PFSK-1 (cell line): ENCODE results near the gene NT5DC2.

ENCODE experiments used
- FOXP2 ChIP-seq: optimal IDR thresholded peaks from 2 replicates; pipeline ENCODE3; 2011; ENCODE audit warnings: borderline replicate concordance, control low read depth, inconsistent platforms; ENCODE audit not compliant: insufficient read depth; ENCODE audit errors: extremely low read length, extremely low read depth
- POLR2AphosphoS5 ChIP-seq: IDR thresholded peaks from 2 replicates; pipeline ENCODE4 v1.6.1; 2012; ENCODE audit warnings: low read depth, mild to moderate bottlenecking, control low read depth, low read length, moderate library complexity
- REST ChIP-seq, 2 experiments: IDR thresholded peaks; 2 replicates each; pipeline versions ENCODE4 v1.6.1 to v1.8.0; 2011 to 2012; ENCODE audit warnings: low read depth in 2 of 2, low read length in 2 of 2, control low read depth in 1 of 2, inconsistent platforms in 1 of 2, mild to moderate bottlenecking in 1 of 2, moderate library complexity in 1 of 2; ENCODE audit not compliant: insufficient read depth in 1 of 2
- SIN3A ChIP-seq: IDR thresholded peaks from 2 replicates; pipeline ENCODE4 v1.6.1; 2012; ENCODE audit warnings: mild to moderate bottlenecking, low read length, moderate library complexity, borderline replicate concordance; ENCODE audit not compliant: insufficient read depth
- TAF1 ChIP-seq: IDR thresholded peaks from 2 replicates; pipeline ENCODE4 v1.6.1; 2012; ENCODE audit warnings: low read length, control low read depth, borderline replicate concordance; ENCODE audit not compliant: insufficient read depth

Gene NT5DC2

GRCh38 chr3:52516509-52517195 lies 17.0 kb downstream of the NT5DC2 start:
- TF ChIP-seq POLR2AphosphoS5: no peak
- no peak for TF ChIP-seq REST (IDR thresholded peaks at IDR 0.05; ENCODE audit: insufficient read depth in 1 of 2, low read depth in 2 of 2, low read length in 2 of 2)
- TF ChIP-seq FOXP2: no peak
- no peak for TF ChIP-seq SIN3A
- TF ChIP-seq TAF1: no peak

DNA sequence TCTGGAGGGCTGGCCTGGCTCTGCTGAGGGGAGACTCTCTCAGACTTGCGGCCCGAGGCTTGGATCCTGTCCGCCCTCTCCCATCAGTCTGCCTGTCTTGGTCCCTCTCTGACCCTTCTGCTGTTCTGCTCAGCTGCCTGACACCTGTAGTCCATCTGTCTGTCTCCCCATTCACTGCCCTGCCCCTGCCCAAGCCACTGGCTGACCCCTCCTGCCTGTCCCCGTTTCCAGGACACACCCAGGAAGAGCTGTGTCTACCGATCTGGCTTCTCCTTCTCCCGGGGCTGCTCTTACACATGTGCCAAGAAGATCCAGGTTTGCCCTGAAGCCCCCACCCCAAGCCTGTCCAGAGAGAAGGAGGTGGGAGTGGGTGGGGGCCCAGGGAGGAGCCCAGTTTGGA lies 18.5 kb downstream of the NT5DC2 start:
- TF ChIP-seq FOXP2 (no peak), SIN3A (no peak), TAF1 (no peak), POLR2AphosphoS5 (no peak), REST (IDR thresholded peaks at IDR 0.05; ENCODE audit: insufficient read depth in 1 of 2, low read depth in 2 of 2, low read length in 2 of 2) (no peak)

- TF ChIP-seq TAF1: no peak
- no peak for TF ChIP-seq POLR2AphosphoS5
- TF ChIP-seq SIN3A: no peak
- TF ChIP-seq REST (IDR thresholded peaks at IDR 0.05; ENCODE audit: insufficient read depth in 1 of 2, low read depth in 2 of 2, low read length in 2 of 2): no peak
- no peak for TF ChIP-seq FOXP2
Measured at GRCh38 chr3:52514576-52514975, 19.1 kb downstream of the NT5DC2 start.

DNA sequence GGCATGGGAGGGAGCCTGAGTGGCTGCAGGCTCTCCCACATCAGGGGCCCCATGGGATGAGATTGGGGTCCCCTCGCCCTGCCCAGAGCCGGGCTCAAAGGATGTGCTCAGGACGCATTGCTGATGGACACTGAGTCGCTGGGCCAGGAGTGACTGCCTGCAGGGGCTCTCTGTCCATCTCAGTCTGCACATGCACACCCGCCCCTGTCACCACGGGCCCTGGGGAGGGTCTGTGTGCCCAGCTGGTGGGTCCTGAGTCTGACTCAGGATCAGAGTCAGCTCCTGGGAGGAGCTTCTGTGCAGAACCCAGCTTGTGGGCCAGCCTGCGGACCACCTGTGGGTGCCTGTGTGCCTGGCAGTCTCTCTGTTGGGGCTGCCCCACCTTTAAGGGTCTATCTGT lies 20.4 kb downstream of the NT5DC2 start:
- TF ChIP-seq POLR2AphosphoS5 (no peak), REST (IDR thresholded peaks at IDR 0.05; ENCODE audit: insufficient read depth in 1 of 2, low read depth in 2 of 2, low read length in 2 of 2) (no peak), FOXP2 (no peak), TAF1 (no peak), SIN3A (no peak)

DNA sequence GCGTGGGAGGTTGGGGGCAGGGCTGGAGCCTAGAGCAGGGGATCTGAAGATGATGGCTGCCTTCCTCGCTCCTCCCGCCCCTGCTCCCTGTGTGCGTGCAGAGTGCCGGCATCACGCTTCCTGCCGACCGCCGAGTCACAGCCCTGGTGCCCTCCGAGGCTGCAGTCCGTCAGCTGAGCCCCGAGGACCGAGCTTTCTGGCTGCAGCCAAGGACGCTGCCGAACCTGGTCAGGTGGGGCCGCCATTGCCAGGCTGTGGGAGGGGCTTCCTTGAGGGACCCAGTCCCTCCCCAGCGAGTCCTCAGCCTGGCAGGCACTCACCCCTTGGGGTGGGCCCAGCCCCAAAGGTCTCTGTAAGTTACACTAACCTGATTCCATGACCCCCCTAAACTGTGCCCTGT lies 20.9 kb downstream of the NT5DC2 start:
- no peak for TF ChIP-seq SIN3A
- TF ChIP-seq TAF1: no peak
- no peak for TF ChIP-seq FOXP2
- TF ChIP-seq REST (IDR thresholded peaks at IDR 0.05; ENCODE audit: insufficient read depth in 1 of 2, low read depth in 2 of 2, low read length in 2 of 2): no peak
- no peak for TF ChIP-seq POLR2AphosphoS5
